Choroid plexus epithelial cell (primary cell): ENCODE data around the gene LRRC75A.
"Not testable (repeated sequence)": the region's sequence is repeated elsewhere in the genome, so short reads cannot be mapped to it uniquely, and the experiment has no call there.

Experiments used
- DNase-seq: peaks from one replicate; pipeline ENCODE4 v3.0.0-alpha.2; 2010; ENCODE audit warnings: low read depth
- H3K4me3 ChIP-seq: 2 replicates; pipeline ENCODE4 v1.5.1; 2011; ENCODE audit warnings: low read depth, mild to moderate bottlenecking, control low read depth, low read length, moderate library complexity
- CTCF ChIP-seq: conservative IDR thresholded peaks from 2 replicates; pipeline ENCODE4 v1.5.1; 2011; ENCODE audit warnings: low read depth, mild to moderate bottlenecking, control low read depth, inconsistent platforms, low read length, moderate library complexity

The LRRC75A gene

GRCh38 chr17:16444258-16444886 is 47.6 kb downstream of the LRRC75A start:
- DNase-seq = no peak
- TF ChIP-seq CTCF = no peak
- no peak overlapping the region for H3K4me3 ChIP-seq

GRCh38 chr17:16443511-16444257 is 48.3 kb downstream of the LRRC75A start:
- H3K4me3 ChIP-seq = no peak overlapping the region
- no peak for TF ChIP-seq CTCF
- DNase-seq = no peak

GRCh38 chr17:16442594-16443510 is 49.1 kb downstream of the LRRC75A start:
- H3K4me3 ChIP-seq = peak overlapping the region; percentile 24
- DNase-seq = peak; percentile 47
- TF ChIP-seq CTCF = no peak

DNA sequence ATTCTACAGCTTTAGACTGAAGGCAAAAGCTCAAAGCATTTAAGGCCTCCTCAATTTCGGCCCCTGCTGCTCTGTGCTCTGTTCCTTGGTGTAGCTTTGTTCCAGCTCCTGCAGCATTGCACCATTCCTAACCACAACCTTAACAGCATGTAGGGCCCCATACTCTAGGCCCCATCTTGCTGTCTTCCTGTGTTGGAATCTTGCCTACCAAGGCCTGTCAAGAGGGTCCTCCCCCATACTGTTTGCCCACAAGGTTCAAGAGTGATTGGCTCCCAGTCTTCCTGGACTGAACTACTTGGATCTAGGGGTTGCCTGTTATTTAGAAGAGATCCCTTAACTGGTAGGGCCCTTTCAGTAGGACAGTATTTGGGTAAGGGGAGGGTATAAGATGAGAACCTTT is 49.9 kb downstream of the LRRC75A start:
- DNase-seq = peak; percentile 95
- no peak for TF ChIP-seq CTCF
- H3K4me3 ChIP-seq = peak overlapping the region; percentile 24

DNA sequence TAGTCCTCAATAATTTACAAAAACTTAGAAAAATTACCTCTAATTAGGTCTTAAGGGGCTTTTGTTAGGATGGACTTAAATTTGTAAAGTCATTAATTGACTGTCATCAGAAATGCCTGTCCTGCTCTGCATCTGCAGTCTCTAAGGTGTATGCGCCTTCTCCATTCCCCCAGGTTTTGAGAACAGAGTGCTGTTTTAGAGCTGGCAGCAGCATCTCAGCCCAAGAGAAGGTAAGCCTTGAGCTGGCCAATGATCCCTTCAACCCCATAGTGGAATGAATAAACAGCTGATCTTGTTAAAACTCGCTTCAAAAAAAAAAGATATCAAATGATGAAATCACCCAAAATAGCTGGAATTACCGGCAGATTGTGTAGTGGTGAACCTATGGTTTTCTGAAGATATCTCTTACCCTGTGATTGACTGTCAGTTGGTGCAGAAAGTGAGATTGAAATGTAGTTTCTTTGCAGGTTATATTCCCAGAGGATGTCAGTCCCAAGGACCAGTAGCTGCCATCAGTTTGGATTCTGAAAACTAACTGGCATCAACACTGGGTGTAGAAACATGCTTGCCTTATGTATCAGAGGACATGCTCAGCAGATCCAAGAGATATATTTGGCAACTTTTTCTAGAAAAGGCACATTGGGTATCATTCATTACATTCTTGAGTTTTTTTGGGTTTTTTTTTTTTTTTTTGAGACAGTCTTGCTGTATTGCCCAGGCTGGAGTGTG is 50.9 kb downstream of the LRRC75A start:
- no peak for TF ChIP-seq CTCF
- DNase-seq = no peak
- peak overlapping the region; percentile 86 for H3K4me3 ChIP-seq

- DNase-seq = not testable (repeated sequence)
- peak overlapping the region; percentile 86 for H3K4me3 ChIP-seq
Measured at GRCh38 chr17:16440354-16440753, 51.6 kb downstream of the LRRC75A start.
